Muscle layer of colon (tissue), 2 donors: ENCODE data around the gene RPS6KL1.

Experiments
- H3K27ac ChIP-seq: one replicate; pipeline ENCODE4 v1.7.0; 2013; ENCODE audit warnings: low read depth, mild to moderate bottlenecking, low read length, moderate library complexity
- H3K27me3 ChIP-seq, 2 donors: one replicate each; pipeline ENCODE4 v1.7.0; 2013; ENCODE audit warnings: low read length in 2 of 2, mild to moderate bottlenecking in 2 of 2; ENCODE audit not compliant: insufficient read depth in 2 of 2, control insufficient read depth in 1 of 2
- H3K36me3 ChIP-seq: one replicate; pipeline ENCODE4 v1.7.0; 2013; ENCODE audit warnings: mild to moderate bottlenecking, low read length; ENCODE audit not compliant: insufficient read depth
- H3K4me1 ChIP-seq: one replicate; pipeline ENCODE4 v1.7.0; 2013; ENCODE audit warnings: mild to moderate bottlenecking, low read length; ENCODE audit not compliant: insufficient read depth
- H3K4me3 ChIP-seq, 2 donors: one replicate each; pipeline ENCODE4 v1.7.0; 2013; ENCODE audit warnings: low read length in 2 of 2, low read depth in 1 of 2, mild to moderate bottlenecking in 1 of 2, moderate library complexity in 1 of 2
- H3K9ac ChIP-seq: one replicate; pipeline ENCODE4 v1.7.0; 2013; ENCODE audit warnings: low read length
- H3K9me3 ChIP-seq: one replicate; pipeline ENCODE4 v1.7.0; 2013; ENCODE audit warnings: mild to moderate bottlenecking, low read length
- donor health status: abdominal sarcoma.
- donor health status: Adenocarcinoma of cecum.

The RPS6KL1 gene

GRCh38 chr14:74908861-74909341 lies 14.2 kb downstream of the RPS6KL1 start:
- H3K27me3 ChIP-seq: no peaks in the 10 kb centered on the region
- H3K36me3 ChIP-seq: peaks cover 13% of the 10 kb centered on the region
- no peaks in the 10 kb centered on the region for H3K9me3 ChIP-seq
- no peak overlapping the region for H3K4me3 ChIP-seq
- no peak overlapping the region for H3K9ac ChIP-seq
- peaks cover 19% of the 10 kb centered on the region for H3K4me1 ChIP-seq
- no peak overlapping the region for H3K27ac ChIP-seq

DNA sequence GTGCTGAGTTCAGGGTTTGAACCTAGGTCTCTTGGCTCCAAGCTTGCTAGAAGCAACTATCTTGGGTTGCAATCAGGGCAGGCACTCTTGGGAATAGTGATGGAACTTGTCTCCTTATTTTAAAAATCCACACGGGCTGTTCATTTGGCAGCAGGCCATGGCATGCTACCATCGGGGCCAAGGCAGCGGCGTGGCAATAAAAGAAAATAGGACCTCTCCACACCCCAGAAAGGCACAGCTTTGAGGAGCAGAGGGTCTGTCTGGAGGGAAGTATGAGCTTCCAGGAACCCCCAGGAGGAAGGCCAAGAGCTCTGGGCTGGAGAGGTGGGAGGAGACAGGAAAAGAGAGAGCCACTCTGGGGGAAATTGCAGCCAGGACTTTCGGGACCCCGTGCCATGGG lies 15.3 kb downstream of the RPS6KL1 start:
- Histone ChIP-seq H3K27me3 (no peaks in the 10 kb centered on the region), H3K4me1 (peaks cover 19% of the 10 kb centered on the region), H3K9me3 (no peaks in the 10 kb centered on the region), H3K9ac (no peak overlapping the region), H3K4me3 (no peak overlapping the region), H3K27ac (no peak overlapping the region), H3K36me3 (peaks cover 19% of the 10 kb centered on the region)

DNA sequence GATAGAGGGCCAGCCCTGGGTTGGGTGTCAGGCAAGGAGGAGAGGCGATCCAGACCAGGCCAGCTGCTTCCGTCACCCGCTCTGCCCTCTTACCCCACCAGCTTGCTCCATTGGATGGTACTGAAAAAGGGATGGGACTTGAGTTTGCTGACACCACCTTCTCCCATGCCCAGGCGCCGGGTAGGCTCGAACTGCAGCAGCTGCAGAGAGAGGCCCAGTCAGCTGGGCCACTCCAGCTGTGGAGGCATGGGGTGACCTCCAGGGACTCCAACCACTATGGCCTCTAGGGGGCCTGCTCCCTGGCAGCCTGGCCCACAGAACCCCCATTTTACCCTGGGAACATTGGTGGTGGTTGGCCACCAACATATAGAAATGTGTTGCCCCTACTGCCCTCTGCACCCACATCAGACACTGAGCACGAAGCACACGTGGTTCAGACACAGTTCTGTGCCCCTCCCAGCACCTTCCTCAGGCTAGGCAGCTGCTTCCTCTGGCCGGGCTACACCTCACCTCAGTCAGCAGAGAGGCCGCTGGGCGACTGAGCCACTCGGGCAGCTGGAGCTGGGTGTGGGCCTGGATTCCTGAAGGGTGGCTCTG lies 16.0 kb downstream of the RPS6KL1 start:
- Histone ChIP-seq H3K4me1 (peaks cover 19% of the 10 kb centered on the region), H3K27ac (no peak overlapping the region), H3K9ac (no peak overlapping the region), H3K9me3 (no peaks in the 10 kb centered on the region), H3K27me3 (no peaks in the 10 kb centered on the region), H3K36me3 (peaks cover 26% of the 10 kb centered on the region), H3K4me3 (no peak overlapping the region)

DNA sequence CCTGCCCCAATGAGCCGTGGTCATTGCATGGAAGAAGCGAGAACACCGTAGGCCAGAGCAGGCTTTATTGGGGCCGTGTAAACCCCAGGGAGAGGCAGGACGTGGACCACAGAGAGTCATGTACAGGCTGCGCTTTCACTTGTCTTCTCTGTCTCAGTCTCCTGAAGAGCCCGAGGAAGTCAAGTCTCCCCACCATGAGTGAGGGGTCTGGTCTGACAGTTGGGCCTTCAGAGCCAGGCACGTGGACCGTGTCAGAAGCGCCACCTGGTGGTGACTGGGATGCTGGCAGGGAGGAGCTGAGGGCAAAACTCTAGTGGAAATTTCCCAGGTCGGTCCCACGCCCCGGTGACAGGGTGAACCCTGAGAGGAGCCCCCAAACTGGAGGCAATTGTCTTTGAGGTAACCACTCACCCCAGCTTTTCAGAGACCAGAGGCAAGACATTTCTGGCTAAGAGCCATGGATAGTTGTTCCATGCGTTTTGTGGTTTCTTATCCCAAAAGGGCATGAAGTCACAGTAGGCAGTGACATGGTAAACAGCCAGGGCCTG lies 17.4 kb downstream of the RPS6KL1 start:
- H3K36me3 ChIP-seq: peaks cover 39% of the 10 kb centered on the region
- no peak overlapping the region for H3K4me3 ChIP-seq
- peaks cover 19% of the 10 kb centered on the region for H3K4me1 ChIP-seq
- H3K9me3 ChIP-seq: no peaks in the 10 kb centered on the region
- no peak overlapping the region for H3K9ac ChIP-seq
- no peaks in the 10 kb centered on the region for H3K27me3 ChIP-seq
- no peak overlapping the region for H3K27ac ChIP-seq

DNA sequence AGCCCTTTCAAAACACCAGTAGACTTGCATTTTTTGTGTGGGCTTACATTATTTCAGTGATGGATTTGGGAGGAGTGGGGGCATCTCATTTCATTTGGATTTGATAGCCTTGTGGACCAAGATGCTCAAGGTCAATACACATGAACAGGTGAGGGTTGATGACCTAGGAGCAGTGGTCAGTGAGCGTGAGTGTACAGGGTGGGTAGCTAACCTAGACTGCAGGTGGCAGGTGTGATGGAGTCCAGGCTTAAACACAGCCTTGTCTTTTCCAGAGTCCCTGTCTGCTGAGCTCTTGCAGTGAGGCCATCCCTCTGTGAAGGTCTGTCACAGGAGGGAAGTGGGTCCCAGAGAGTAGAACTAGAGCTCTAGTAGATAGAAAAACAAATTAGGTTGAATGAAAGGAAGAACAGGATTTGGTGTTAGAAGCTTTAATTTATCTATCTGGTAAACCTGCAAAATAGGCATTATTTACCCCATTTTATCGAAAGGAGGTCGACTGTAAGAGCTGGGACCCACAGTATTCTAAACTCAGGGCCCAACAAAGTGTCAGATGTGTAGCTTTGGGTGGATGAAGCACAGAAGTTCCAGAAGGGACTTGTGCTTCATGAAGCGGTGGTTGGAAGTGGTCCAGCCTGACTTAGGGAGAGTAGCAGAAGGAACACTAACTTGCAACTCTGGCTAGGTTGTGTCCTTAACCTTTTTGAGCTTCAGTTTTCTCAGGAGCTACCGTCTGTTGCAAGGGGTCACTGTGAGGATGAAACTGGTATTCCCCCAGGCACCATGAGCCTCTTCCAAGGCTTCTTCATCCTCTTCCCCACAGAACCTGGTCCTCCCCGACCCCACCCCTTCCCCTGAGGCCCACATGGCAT lies 18.2 kb downstream of the RPS6KL1 start:
- Histone ChIP-seq H3K4me3 (no peak overlapping the region), H3K36me3 (peaks cover 47% of the 10 kb centered on the region), H3K9ac (no peak overlapping the region), H3K4me1 (peaks cover 19% of the 10 kb centered on the region), H3K9me3 (no peaks in the 10 kb centered on the region), H3K27me3 (no peaks in the 10 kb centered on the region), H3K27ac (no peak overlapping the region)

- peaks cover 17% of the 10 kb centered on the region for H3K4me1 ChIP-seq
- no peak overlapping the region for H3K4me3 ChIP-seq
- no peaks in the 10 kb centered on the region for H3K9me3 ChIP-seq
- peaks cover 65% of the 10 kb centered on the region for H3K36me3 ChIP-seq
- no peak overlapping the region for H3K9ac ChIP-seq
- no peaks in the 10 kb centered on the region for H3K27me3 ChIP-seq
- no peak overlapping the region for H3K27ac ChIP-seq
Observed at GRCh38 chr14:74902941-74903705, 19.9 kb downstream of the RPS6KL1 start.

- no peak overlapping the region for H3K27ac ChIP-seq
- H3K9ac ChIP-seq: no peak overlapping the region
- H3K4me1 ChIP-seq: no peaks in the 10 kb centered on the region
- no peaks in the 10 kb centered on the region for H3K9me3 ChIP-seq
- H3K4me3 ChIP-seq: no peak overlapping the region
- no peaks in the 10 kb centered on the region for H3K27me3 ChIP-seq
- H3K36me3 ChIP-seq: peaks cover 90% of the 10 kb centered on the region
Observed at GRCh38 chr14:74898694-74899093, 24.4 kb downstream of the RPS6KL1 start.

GRCh38 chr14:74898083-74898482 lies 25.0 kb downstream of the RPS6KL1 start:
- no peaks in the 10 kb centered on the region for H3K9me3 ChIP-seq
- H3K27ac ChIP-seq: no peak overlapping the region
- no peak overlapping the region for H3K9ac ChIP-seq
- H3K4me3 ChIP-seq: no peak overlapping the region
- H3K36me3 ChIP-seq: peaks cover 94% of the 10 kb centered on the region
- no peaks in the 10 kb centered on the region for H3K27me3 ChIP-seq
- H3K4me1 ChIP-seq: no peaks in the 10 kb centered on the region

- no peak overlapping the region for H3K27ac ChIP-seq
- H3K36me3 ChIP-seq: peaks cover 94% of the 10 kb centered on the region
Observed at GRCh38 chr14:74897642-74898041, 25.4 kb downstream of the RPS6KL1 start.

GRCh38 chr14:74896400-74896799 lies 26.7 kb downstream of the RPS6KL1 start:
- Histone ChIP-seq H3K4me3 (no peak overlapping the region), H3K9ac (no peak overlapping the region), H3K9me3 (no peaks in the 10 kb centered on the region), H3K27me3 (no peaks in the 10 kb centered on the region), H3K27ac (no peak overlapping the region), H3K36me3 (peaks cover 94% of the 10 kb centered on the region), H3K4me1 (no peaks in the 10 kb centered on the region)

More at GRCh38 chr14:74897642-74898041, 25.4 kb downstream of the RPS6KL1 start:
- Histone ChIP-seq H3K27me3 (no peaks in the 10 kb centered on the region), H3K9ac (no peak overlapping the region), H3K4me1 (no peaks in the 10 kb centered on the region), H3K4me3 (no peak overlapping the region), H3K9me3 (no peaks in the 10 kb centered on the region)

DNA sequence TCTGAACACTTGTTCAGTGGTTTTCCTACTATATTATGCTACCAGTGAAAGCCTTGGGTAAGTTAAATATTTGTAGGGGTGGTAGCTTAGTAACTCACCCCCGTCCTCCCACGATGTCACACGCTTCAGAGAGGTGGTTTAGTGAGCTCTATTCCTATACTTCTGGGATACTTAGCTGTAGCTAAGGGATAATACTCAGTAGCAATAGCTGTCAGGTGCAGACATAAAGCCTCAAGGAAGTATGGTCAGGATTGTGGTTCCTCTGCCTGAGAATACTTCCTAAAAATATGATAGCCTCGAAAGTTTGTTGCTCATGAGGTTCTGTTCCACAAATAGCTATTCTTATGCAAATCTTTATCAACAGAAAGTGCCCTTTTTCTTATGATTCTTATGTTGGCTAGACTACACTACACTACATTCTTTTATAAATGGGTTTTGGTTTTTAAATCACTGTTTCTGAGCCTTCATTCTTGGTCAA lies 29.4 kb downstream of the RPS6KL1 start:
- Histone ChIP-seq H3K4me1 (peaks cover under 1% of the 10 kb centered on the region), H3K36me3 (peaks cover 86% of the 10 kb centered on the region), H3K27ac (no peak overlapping the region), H3K4me3 (no peak overlapping the region), H3K9me3 (no peaks in the 10 kb centered on the region), H3K9ac (no peak overlapping the region), H3K27me3 (no peaks in the 10 kb centered on the region)
